PC-9 (cell line): ENCODE measurements around the gene STMN3.

ENCODE experiments used
- EZH2 ChIP-seq: fragments of 200-600 bp; sonication (generic); IDR thresholded peaks from 2 replicates; pipeline ENCODE4 v1.8.0; 2017; ENCODE audit warnings: antibody characterized with exemption, low read depth
- TF ChIP-seq, protein P1 (sequence below): fragments of 200-600 bp; sonication (generic); conservative IDR thresholded peaks from 2 replicates; pipeline ENCODE4 v1.6.1; 2017; ENCODE audit warnings: mixed run types, antibody characterized with exemption, mild to moderate bottlenecking, moderate library complexity

GRCh38 chr20:63663332-63664066 is 10.3 kb upstream of the STMN3 start:
- TF ChIP-seq, protein P1, sequence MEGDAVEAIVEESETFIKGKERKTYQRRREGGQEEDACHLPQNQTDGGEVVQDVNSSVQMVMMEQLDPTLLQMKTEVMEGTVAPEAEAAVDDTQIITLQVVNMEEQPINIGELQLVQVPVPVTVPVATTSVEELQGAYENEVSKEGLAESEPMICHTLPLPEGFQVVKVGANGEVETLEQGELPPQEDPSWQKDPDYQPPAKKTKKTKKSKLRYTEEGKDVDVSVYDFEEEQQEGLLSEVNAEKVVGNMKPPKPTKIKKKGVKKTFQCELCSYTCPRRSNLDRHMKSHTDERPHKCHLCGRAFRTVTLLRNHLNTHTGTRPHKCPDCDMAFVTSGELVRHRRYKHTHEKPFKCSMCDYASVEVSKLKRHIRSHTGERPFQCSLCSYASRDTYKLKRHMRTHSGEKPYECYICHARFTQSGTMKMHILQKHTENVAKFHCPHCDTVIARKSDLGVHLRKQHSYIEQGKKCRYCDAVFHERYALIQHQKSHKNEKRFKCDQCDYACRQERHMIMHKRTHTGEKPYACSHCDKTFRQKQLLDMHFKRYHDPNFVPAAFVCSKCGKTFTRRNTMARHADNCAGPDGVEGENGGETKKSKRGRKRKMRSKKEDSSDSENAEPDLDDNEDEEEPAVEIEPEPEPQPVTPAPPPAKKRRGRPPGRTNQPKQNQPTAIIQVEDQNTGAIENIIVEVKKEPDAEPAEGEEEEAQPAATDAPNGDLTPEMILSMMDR = no peak
- TF ChIP-seq EZH2 = no peak
